NCI-H128 (cell line): ENCODE data around the gene CRYBG3.
A peak's percentile ranks its signal among the peaks of the same experiment; 100 is the strongest.
"Not testable (repeated sequence)": the region's sequence is repeated elsewhere in the genome, so short reads cannot be mapped to it uniquely, and the experiment has no call there.

ENCODE experiments used
- DNase-seq: peaks from one replicate; lab custom pipeline; 2025; ENCODE audit not compliant: unreplicated experiment; lab: John Stamatoyannopoulos, UW

Gene CRYBG3

GRCh38 chr3:97821774-97822358, at the start of gene CRYBG3:
TSS of gene CRYBG3 (plus strand) at chr3:97822011. CDS start at chr3:97822207, 196 bp downstream.
- DNase-seq: peak; percentile 72

GRCh38 chr3:97772926-97773325, 48.9 kb upstream of the CRYBG3 start:
- DNase-seq: no peak

GRCh38 chr3:97778152-97778551, 43.7 kb upstream of the CRYBG3 start:
- no peak for DNase-seq

GRCh38 chr3:97793420-97794019, 28.3 kb upstream of the CRYBG3 start:
- peak; percentile 10 for DNase-seq

- DNase-seq: no peak
Measured at GRCh38 chr3:97795951-97796350, 25.9 kb upstream of the CRYBG3 start.

GRCh38 chr3:97804471-97804870, 17.3 kb upstream of the CRYBG3 start:
- no peak for DNase-seq

- DNase-seq: no peak
Measured at GRCh38 chr3:97810779-97811390, 10.9 kb upstream of the CRYBG3 start.

- DNase-seq: no peak
Measured at GRCh38 chr3:97815149-97815917, 6.5 kb upstream of the CRYBG3 start.

- no peak for DNase-seq
Measured at GRCh38 chr3:97816811-97817210, 5.0 kb upstream of the CRYBG3 start.

GRCh38 chr3:97817965-97818364, 3.8 kb upstream of the CRYBG3 start:
- peak; percentile 88 for DNase-seq

GRCh38 chr3:97820780-97821179, 1.0 kb upstream of the CRYBG3 start:
- DNase-seq: no peak

GRCh38 chr3:97821287-97821773, 481 bp upstream of the CRYBG3 start:
- no peak for DNase-seq

GRCh38 chr3:97822359-97822775, 556 bp downstream of the CRYBG3 start:
- DNase-seq: peak; percentile 14

GRCh38 chr3:97823046-97824004, 1.5 kb downstream of the CRYBG3 start:
- DNase-seq: no peak

- no peak for DNase-seq
Measured at GRCh38 chr3:97825101-97825500, 3.3 kb downstream of the CRYBG3 start.

- DNase-seq: no peak
Measured at GRCh38 chr3:97827741-97828471, 6.1 kb downstream of the CRYBG3 start.

GRCh38 chr3:97829198-97829597, 7.4 kb downstream of the CRYBG3 start:
- DNase-seq: no peak

GRCh38 chr3:97830638-97831037, 8.8 kb downstream of the CRYBG3 start:
- DNase-seq: no peak

- DNase-seq: no peak
Measured at GRCh38 chr3:97831140-97831539, 9.3 kb downstream of the CRYBG3 start.

GRCh38 chr3:97833184-97833583, 11.4 kb downstream of the CRYBG3 start:
- DNase-seq: not testable (repeated sequence)
